ENCODE data around the gene MID1IP1. TPM values are rescaled to one million over a fixed set of nuclear protein-coding genes. Genes with fewer than 3 reads are reported as not detected.

The MID1IP1 gene
- total and polyA plus RNA-seq, 10 of the 15 experiments (the other 5 are each of a cell fraction or from before 2014, with no cell fraction given), result 0.21 to 62.2 (median 14.6) TPM

DNA sequence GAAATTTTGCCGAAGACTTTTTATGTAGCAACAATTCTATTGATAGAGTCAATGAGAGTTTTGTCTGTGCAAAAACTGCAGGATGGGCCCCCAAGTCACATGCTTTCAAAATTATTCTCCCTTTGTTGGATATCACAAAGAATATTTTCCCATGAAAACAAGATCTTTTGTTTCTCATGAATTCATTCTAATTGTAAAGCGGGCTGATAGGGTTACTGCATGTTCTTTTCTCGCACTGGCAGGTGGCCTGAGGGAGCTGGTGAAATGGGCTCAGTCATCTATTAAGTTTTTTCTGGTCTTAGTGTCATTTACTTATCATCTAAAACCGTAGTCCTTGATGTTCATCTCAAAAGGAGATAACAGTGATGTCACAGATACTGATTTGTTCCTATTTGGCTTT is 44.2 kb downstream of the MID1IP1 start:
- Histone ChIP-seq H3K4me2 (ENCODE audit: control insufficient read depth, insufficient read depth) (no peak overlapping the region), H3K4me3 (no peak overlapping the region), H3K9me3 (replicated peaks; ENCODE audit: control insufficient read depth, insufficient read depth, low read length) (no peaks in the 10 kb centered on the region), H3K4me1 (ENCODE audit: control insufficient read depth, insufficient read depth, low read length) (no peaks in the 10 kb centered on the region), H3K27me3 (replicated peaks in 1 of 2; ENCODE audit: control insufficient read depth in 2 of 2, insufficient read depth in 2 of 2, low read length in 1 of 2) (no peaks in the 10 kb centered on the region), H3K9ac (ENCODE audit: control insufficient read depth, insufficient read depth, low read length) (no peak overlapping the region), H3K27ac (ENCODE audit: control insufficient read depth, insufficient read depth) (no peak overlapping the region), H3K79me2 (ENCODE audit: control insufficient read depth, insufficient read depth, low read length) (no peaks in the 10 kb centered on the region), H4K20me1 (ENCODE audit: control insufficient read depth, insufficient read depth) (no peaks in the 10 kb centered on the region), H3K36me3 (ENCODE audit: control insufficient read depth in 2 of 2, insufficient read depth in 2 of 2, low read length in 1 of 2) (no peaks in the 10 kb centered on the region), H2AFZ (ENCODE audit: control insufficient read depth, low read depth, low read length) (no peak overlapping the region)
- ChIA-PET RAD21 (ENCODE audit: unreplicated experiment) (no interaction called here), SMC1A (ENCODE audit: uncharacterized antibody, unreplicated experiment) (interaction anchor here (1.4 kb wide), 1 partner anchor 34 kb away, joined by 3 read pairs; no protein-coding TSS in a partner anchor), POLR2A (no interaction called here), CTCF (no interaction called here)
- WGBS (ENCODE audit: insufficient coverage, insufficient replicate concordance, low lambda C conversion rate, missing lambda C conversion rate), result 49% methylated on average over 4 of the region's 4 CpGs
- TF ChIP-seq ZNF24 (IDR thresholded peaks at IDR 0.05), result no peak
- TF ChIP-seq, protein P1, sequence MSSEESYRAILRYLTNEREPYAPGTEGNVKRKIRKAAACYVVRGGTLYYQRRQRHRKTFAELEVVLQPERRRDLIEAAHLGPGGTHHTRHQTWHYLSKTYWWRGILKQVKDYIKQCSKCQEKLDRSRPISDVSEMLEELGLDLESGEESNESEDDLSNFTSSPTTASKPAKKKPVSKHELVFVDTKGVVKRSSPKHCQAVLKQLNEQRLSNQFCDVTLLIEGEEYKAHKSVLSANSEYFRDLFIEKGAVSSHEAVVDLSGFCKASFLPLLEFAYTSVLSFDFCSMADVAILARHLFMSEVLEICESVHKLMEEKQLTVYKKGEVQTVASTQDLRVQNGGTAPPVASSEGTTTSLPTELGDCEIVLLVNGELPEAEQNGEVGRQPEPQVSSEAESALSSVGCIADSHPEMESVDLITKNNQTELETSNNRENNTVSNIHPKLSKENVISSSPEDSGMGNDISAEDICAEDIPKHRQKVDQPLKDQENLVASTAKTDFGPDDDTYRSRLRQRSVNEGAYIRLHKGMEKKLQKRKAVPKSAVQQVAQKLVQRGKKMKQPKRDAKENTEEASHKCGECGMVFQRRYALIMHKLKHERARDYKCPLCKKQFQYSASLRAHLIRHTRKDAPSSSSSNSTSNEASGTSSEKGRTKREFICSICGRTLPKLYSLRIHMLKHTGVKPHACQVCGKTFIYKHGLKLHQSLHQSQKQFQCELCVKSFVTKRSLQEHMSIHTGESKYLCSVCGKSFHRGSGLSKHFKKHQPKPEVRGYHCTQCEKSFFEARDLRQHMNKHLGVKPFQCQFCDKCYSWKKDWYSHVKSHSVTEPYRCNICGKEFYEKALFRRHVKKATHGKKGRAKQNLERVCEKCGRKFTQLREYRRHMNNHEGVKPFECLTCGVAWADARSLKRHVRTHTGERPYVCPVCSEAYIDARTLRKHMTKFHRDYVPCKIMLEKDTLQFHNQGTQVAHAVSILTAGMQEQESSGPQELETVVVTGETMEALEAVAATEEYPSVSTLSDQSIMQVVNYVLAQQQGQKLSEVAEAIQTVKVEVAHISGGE (CRISPR knock-in tag; IDR thresholded peaks at IDR 0.05), result no peak
- no peak for TF ChIP-seq ZSCAN29 (IDR thresholded peaks at IDR 0.05)
- no peak for TF ChIP-seq ZNF217 (IDR thresholded peaks at IDR 0.05)
- no peak for TF ChIP-seq SMARCA5 (IDR thresholded peaks at IDR 0.05)
- no peak for TF ChIP-seq BHLHE40 (IDR thresholded peaks at IDR 0.05; ENCODE audit: borderline replicate concordance in 1 of 2, low read depth in 2 of 2, low read length in 1 of 2)
- TF ChIP-seq HCFC1 (IDR thresholded peaks at IDR 0.05; ENCODE audit: low read length), result no peak
- no peak for TF ChIP-seq STAT1 (conservative IDR thresholded peaks at IDR 0.05)
- no peak for TF ChIP-seq SP1 (IDR thresholded peaks at IDR 0.05; ENCODE audit: low read depth, low read length)
- TF ChIP-seq, protein P2, sequence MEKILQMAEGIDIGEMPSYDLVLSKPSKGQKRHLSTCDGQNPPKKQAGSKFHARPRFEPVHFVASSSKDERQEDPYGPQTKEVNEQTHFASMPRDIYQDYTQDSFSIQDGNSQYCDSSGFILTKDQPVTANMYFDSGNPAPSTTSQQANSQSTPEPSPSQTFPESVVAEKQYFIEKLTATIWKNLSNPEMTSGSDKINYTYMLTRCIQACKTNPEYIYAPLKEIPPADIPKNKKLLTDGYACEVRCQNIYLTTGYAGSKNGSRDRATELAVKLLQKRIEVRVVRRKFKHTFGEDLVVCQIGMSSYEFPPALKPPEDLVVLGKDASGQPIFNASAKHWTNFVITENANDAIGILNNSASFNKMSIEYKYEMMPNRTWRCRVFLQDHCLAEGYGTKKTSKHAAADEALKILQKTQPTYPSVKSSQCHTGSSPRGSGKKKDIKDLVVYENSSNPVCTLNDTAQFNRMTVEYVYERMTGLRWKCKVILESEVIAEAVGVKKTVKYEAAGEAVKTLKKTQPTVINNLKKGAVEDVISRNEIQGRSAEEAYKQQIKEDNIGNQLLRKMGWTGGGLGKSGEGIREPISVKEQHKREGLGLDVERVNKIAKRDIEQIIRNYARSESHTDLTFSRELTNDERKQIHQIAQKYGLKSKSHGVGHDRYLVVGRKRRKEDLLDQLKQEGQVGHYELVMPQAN (conservative IDR thresholded peaks at IDR 0.05), result no peak
- TF ChIP-seq NRF1 (conservative IDR thresholded peaks at IDR 0.05; ENCODE audit: low read depth, low read length), result no peak
- TF ChIP-seq KLF5 (IDR thresholded peaks at IDR 0.05; ENCODE audit: partially characterized antibody), result no peak
- DNase-seq (ENCODE audit: low read depth, low spot score), result no peak
- no peak for ATAC-seq
- intact Hi-C loops (cut with micrococcal nuclease; ENCODE audit: unreplicated experiment) (no loop called here), in situ Hi-C loops (cut with MboI) (no loop called here)
- no TSS peak for BruUV-seq (replicated peaks)
- FAIRE-seq, result no peak
